ENCODE data around the gene NTRK2. TPM values are rescaled to one million over a fixed set of nuclear protein-coding genes. Genes with fewer than 3 reads are reported as not detected.

NTRK2 gene
- total RNA-seq, 2 experiments from 2014 or later: 1.8 TPM

DNA sequence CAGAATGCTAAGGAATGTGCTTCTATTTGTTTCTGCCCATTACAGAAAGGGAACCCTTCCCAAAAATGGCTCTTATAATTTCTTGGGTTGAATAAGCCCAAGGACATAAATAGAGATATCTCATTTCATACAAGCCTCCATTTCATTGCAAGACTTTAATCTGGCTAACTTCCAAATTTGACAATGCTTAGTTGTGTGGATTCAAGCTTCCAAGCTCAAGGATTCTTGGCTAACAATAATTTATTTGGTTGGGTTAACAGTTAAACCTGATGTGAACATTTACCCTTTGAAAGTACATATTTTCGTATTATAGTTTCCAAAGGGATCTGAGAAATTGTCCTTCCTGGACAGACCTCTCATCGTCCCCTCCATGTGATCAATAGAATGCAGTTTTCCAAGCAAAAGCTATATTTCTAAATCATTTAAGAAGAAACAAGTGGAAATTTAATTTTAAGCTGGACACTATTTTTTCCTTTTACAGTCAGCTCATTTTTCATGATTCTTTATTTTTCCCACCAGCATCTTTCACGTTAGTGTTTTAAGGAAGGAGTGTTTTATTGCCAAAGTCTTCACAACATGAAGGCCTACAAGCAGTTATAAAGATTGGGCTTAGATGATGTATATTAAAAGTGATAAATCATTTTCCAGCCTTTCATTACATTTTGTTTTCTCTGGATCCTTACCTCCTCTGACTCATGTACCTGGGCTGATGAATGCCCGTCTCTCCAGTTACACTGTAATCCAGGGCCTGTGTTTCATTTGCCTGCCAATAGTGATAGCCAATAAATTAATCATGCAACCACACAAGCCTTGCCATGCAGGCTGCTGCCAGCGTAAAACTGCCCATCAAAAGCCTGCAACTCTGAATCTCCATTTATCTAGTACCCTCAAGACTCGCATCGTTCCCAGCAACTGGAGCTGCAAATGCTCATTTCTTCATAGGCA lies 176.7 kb downstream of the NTRK2 start:
- peaks cover 6% of the 10 kb centered on the region for H3K27me3 Mint-ChIP-seq
- H3K27ac Mint-ChIP-seq: no peak overlapping the region
- DNase-seq (no peak), ATAC-seq (no peak)
- CTCF ChIA-PET: no interaction called here
- H3K4me1 Mint-ChIP-seq: no peaks in the 10 kb centered on the region
- intact Hi-C loops (cut with DNase I, micrococcal nuclease): no loop called here
- H3K4me3 Mint-ChIP-seq: no peak overlapping the region
- POLR2A ChIA-PET: no interaction called here
- H3K36me3 Mint-ChIP-seq (ENCODE audit: low read depth): no peaks in the 10 kb centered on the region
- no peaks in the 10 kb centered on the region for H3K9me3 Mint-ChIP-seq (ENCODE audit: low read depth)

DNA sequence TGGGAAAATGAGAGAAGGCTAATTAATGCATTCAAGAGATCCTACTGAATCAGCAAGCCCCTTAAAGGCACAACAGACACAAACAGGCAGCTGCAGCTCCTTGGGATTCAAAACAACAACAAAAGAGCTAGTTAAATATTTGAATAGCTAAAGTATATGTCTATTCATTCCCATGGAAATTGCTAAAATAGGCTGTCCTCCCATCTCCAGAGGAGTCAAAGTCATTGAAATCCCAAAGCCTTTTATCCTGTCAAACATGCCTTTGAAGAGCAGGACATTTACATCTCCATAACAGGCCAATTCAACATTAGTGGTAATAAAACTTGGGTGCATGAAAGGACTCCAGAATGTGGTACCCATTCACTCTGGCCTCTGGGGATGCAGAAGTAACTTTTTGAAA lies 177.4 kb downstream of the NTRK2 start:
- ChIA-PET POLR2A (no interaction called here), CTCF (no interaction called here)
- no peaks in the 10 kb centered on the region for H3K9me3 Mint-ChIP-seq (ENCODE audit: low read depth)
- H3K27me3 Mint-ChIP-seq: peaks cover 3% of the 10 kb centered on the region
- H3K4me1 Mint-ChIP-seq: no peaks in the 10 kb centered on the region
- no peak overlapping the region for H3K27ac Mint-ChIP-seq
- DNase-seq (no peak), ATAC-seq (no peak)
- H3K4me3 Mint-ChIP-seq: no peak overlapping the region
- intact Hi-C loops (cut with DNase I, micrococcal nuclease): no loop called here
- H3K36me3 Mint-ChIP-seq (ENCODE audit: low read depth): no peaks in the 10 kb centered on the region

- H3K36me3 Mint-ChIP-seq (ENCODE audit: low read depth): no peaks in the 10 kb centered on the region
- no peak overlapping the region for H3K4me3 Mint-ChIP-seq
- ATAC-seq (no peak), DNase-seq (no peak)
- no peaks in the 10 kb centered on the region for H3K27me3 Mint-ChIP-seq
- H3K27ac Mint-ChIP-seq: no peak overlapping the region
- intact Hi-C loops (cut with DNase I, micrococcal nuclease): no loop called here
- ChIA-PET POLR2A (no interaction called here), CTCF (no interaction called here)
- H3K9me3 Mint-ChIP-seq (ENCODE audit: low read depth): no peaks in the 10 kb centered on the region
- no peaks in the 10 kb centered on the region for H3K4me1 Mint-ChIP-seq
Observed at GRCh38 chr9:84849049-84849448, 179.5 kb downstream of the NTRK2 start.

GRCh38 chr9:84850830-84851392 lies 181.4 kb downstream of the NTRK2 start:
- ATAC-seq (no peak), DNase-seq (no peak)
- intact Hi-C loops (cut with DNase I, micrococcal nuclease): no loop called here
- ChIA-PET CTCF (interaction anchor here (1.1 kb wide), 1 partner anchor 39 kb away, joined by 3 read pairs; no protein-coding TSS in a partner anchor), POLR2A (no interaction called here)
- no peaks in the 10 kb centered on the region for H3K36me3 Mint-ChIP-seq (ENCODE audit: low read depth)
- no peaks in the 10 kb centered on the region for H3K9me3 Mint-ChIP-seq (ENCODE audit: low read depth)
- no peak overlapping the region for H3K4me3 Mint-ChIP-seq
- no peaks in the 10 kb centered on the region for H3K27me3 Mint-ChIP-seq
- H3K4me1 Mint-ChIP-seq: no peaks in the 10 kb centered on the region
- H3K27ac Mint-ChIP-seq: no peak overlapping the region

DNA sequence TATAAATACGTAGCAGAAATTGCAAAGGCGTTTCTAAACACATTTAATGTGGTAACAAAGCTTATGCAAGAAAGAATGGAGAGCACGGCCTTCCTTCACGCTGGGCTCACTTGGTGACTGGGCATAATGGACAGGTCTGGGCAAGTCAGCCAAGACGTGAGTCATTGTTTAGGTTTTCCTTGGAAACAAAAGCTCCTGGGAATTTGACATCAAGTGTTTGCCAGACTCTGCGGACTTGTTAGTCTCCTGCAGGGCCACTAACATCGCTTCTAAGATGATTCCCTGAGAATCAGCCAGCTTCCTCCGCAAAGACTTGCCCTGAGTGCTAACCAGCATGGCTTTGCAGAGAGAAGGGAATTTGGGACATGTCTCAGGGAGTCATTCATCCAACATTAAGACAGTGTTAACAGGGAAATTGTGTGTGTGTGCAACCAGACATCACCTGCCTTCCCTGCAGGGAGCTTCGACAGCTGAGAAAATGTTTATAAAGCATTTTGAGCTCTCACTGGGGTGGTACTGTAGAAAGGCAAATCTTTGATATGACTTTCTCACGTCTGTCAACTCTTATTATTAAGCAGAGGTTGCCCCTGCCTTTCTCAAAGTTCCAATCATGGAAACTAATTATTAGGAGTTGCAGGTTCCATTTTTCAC lies 182.5 kb downstream of the NTRK2 start:
- H3K4me1 Mint-ChIP-seq: no peaks in the 10 kb centered on the region
- intact Hi-C loops (cut with DNase I, micrococcal nuclease): no loop called here
- ChIA-PET POLR2A (interaction anchor here (0.6 kb wide), 1 partner anchor 178 kb away, joined by 3 read pairs; no protein-coding TSS in a partner anchor), CTCF (interaction anchor here (0.6 to 1.1 kb wide), 2 partner anchors 38 to 638 kb away, joined by 3 read pairs; no protein-coding TSS in a partner anchor)
- H3K27me3 Mint-ChIP-seq: no peaks in the 10 kb centered on the region
- no peak overlapping the region for H3K4me3 Mint-ChIP-seq
- ATAC-seq (no peak), DNase-seq (no peak)
- no peak overlapping the region for H3K27ac Mint-ChIP-seq
- no peaks in the 10 kb centered on the region for H3K36me3 Mint-ChIP-seq (ENCODE audit: low read depth)
- no peaks in the 10 kb centered on the region for H3K9me3 Mint-ChIP-seq (ENCODE audit: low read depth)

DNA sequence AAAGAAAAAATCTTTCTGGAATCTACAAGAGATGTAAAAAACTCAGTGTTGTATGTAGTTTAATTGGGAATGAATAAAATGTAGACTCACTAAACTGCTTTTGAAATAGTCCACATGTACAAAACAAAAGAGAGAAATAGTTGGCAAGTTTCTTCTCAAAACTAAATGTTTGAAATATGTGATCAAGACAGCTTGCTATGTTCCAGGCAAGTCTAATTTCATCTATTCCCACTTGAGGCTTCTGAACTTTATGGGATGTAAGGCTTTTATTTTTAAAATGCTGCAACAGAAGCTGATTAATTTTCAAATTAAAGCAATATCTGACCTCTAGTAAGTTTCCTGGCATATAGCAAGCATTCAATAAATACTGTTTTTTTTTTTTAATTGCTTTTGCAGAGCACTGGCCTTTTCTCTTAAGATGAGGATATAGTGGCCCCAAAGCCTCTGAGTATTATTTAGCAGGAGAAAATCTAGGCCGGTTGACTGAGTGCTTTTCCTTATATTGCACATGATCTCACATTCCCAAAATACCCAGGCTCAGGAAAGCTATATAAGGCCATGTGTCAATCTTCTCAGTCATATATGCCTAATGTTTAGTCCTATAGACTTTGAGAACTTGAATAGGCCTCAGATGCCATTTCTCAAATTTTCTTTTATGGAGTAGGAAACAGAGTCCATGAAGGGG lies 183.2 kb downstream of the NTRK2 start:
- ATAC-seq: no peak
- H3K27ac Mint-ChIP-seq: no peak overlapping the region
- H3K9me3 Mint-ChIP-seq (ENCODE audit: low read depth): no peaks in the 10 kb centered on the region
- H3K4me1 Mint-ChIP-seq: no peaks in the 10 kb centered on the region
- no peaks in the 10 kb centered on the region for H3K27me3 Mint-ChIP-seq
- DNase-seq: no peak
- H3K36me3 Mint-ChIP-seq (ENCODE audit: low read depth): no peaks in the 10 kb centered on the region
- ChIA-PET POLR2A (no interaction called here), CTCF (interaction anchor here (0.6 kb wide), 1 partner anchor 637 kb away, joined by 3 read pairs; no protein-coding TSS in a partner anchor)
- intact Hi-C loops (cut with DNase I, micrococcal nuclease): no loop called here
- no peak overlapping the region for H3K4me3 Mint-ChIP-seq

DNA sequence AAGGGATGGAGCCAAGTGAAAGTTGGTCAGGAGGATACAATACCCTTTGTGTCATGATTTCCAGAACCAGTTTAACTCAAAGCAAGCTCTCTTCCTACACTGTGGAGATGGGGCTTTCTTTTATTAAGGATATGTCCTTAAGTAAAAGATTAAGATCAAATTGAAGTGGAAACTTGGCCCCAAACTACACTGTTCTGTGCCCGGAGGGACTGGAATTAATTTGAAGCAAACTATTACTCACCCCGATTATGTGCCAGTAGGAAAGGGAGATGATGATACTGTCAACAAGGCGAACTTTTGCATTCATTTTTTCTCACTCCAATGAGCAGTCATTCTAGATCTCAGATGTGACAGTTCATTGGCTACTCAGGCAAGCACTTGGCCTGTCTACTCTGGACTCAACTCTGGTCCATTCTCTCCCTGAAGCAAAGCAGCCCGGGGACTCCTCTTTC lies 186.7 kb downstream of the NTRK2 start:
- Mint-ChIP-seq H3K27ac (no peak overlapping the region), H3K4me1 (no peaks in the 10 kb centered on the region), H3K36me3 (ENCODE audit: low read depth) (no peaks in the 10 kb centered on the region), H3K9me3 (ENCODE audit: low read depth) (no peaks in the 10 kb centered on the region), H3K27me3 (no peaks in the 10 kb centered on the region), H3K4me3 (no peak overlapping the region)
- ATAC-seq: no peak
- ChIA-PET POLR2A (no interaction called here), CTCF (interaction anchor here (0.7 kb wide), 1 partner anchor 1792 kb away, joined by 4 read pairs; no protein-coding TSS in a partner anchor)
- intact Hi-C loops (cut with DNase I, micrococcal nuclease): no loop called here
- no peak for DNase-seq

GRCh38 chr9:84857211-84857610 lies 187.7 kb downstream of the NTRK2 start:
- Mint-ChIP-seq H3K9me3 (ENCODE audit: low read depth) (no peaks in the 10 kb centered on the region), H3K27ac (no peak overlapping the region), H3K4me3 (no peak overlapping the region), H3K36me3 (ENCODE audit: low read depth) (no peaks in the 10 kb centered on the region), H3K27me3 (no peaks in the 10 kb centered on the region), H3K4me1 (no peaks in the 10 kb centered on the region)
- ChIA-PET POLR2A (no interaction called here), CTCF (interaction anchor here (0.7 kb wide), 1 partner anchor 1793 kb away, joined by 4 read pairs; no protein-coding TSS in a partner anchor)
- DNase-seq: no peak
- ATAC-seq: no peak
- intact Hi-C loops (cut with DNase I, micrococcal nuclease): no loop called here

DNA sequence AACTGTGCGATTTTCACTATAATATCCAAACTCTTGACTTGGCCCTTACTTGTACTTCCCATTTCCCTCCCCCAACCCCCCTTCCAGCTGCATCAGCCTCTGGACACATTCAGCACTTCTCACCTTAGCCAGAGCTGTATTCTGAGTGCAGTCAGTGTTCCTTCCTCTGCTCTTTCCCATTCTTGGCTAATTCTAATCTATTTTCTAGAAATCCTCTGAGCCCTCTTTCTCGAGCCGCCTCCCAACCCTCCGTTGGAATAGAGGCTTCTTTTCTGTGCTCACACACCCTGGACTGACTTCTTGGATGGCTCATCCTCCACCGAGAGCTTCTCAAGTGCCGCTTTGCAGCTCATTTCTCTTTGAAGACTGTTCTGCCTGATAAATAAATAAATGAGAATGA lies 188.8 kb downstream of the NTRK2 start:
- Mint-ChIP-seq H3K4me1 (no peaks in the 10 kb centered on the region), H3K4me3 (no peak overlapping the region), H3K27me3 (no peaks in the 10 kb centered on the region), H3K36me3 (ENCODE audit: low read depth) (no peaks in the 10 kb centered on the region), H3K27ac (no peak overlapping the region), H3K9me3 (ENCODE audit: low read depth) (no peaks in the 10 kb centered on the region)
- intact Hi-C loops (cut with DNase I, micrococcal nuclease): no loop called here
- ChIA-PET CTCF (no interaction called here), POLR2A (no interaction called here)
- DNase-seq (no peak), ATAC-seq (no peak)

DNA sequence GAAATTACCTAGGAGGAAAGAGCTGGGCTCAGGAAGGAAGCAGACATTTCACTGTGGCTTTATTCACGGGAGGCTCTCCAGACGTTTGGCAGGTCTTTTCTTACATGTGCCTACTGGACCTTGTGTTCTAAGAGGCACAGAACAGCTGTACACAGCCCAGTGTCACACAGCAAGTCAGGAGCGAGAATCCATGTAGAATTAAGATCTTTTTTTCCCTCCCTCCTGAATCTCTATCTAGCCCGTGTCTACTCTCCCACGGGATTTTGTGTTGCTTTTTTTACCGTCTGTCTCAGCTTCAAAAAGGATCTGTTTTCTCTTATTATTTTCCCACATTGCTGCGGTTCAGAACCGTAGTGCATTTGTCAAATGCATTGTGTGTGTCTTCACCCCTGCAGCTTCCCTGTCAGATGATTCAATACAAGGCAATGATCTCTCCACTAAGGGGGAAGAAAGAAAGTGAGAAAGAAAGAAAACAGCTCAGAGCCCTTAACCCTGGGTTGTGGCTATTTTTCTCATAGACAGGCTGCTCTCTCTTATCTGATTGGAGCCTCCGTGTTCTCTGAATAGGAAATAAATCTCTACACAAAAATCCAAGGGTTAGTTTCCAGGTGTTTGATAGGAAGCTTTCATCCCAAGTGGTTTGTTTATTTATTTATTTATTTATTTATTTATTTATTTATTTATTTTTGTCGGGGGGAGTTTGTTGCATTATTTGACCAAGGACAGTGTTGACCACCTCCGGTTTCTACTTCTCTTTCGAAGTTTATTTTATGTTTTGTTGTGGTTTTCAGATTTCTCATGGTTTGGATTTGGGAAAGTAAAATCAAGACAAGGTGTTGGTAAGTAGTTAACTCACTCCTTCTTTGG lies 191.0 kb downstream of the NTRK2 start:
- H3K36me3 Mint-ChIP-seq (ENCODE audit: low read depth): no peaks in the 10 kb centered on the region

GRCh38 chr9:84861455-84861854 lies 191.9 kb downstream of the NTRK2 start:
- ChIA-PET CTCF (interaction anchor here (0.6 kb wide), 1 partner anchor 102 kb away, joined by 3 read pairs; no protein-coding TSS in a partner anchor), POLR2A (no interaction called here)
- Mint-ChIP-seq H3K27ac (no peak overlapping the region), H3K36me3 (ENCODE audit: low read depth) (no peaks in the 10 kb centered on the region), H3K27me3 (no peaks in the 10 kb centered on the region), H3K4me3 (no peak overlapping the region), H3K9me3 (ENCODE audit: low read depth) (no peaks in the 10 kb centered on the region), H3K4me1 (no peaks in the 10 kb centered on the region)
- no peak for ATAC-seq
- DNase-seq: no peak
- intact Hi-C loops (cut with DNase I, micrococcal nuclease): no loop called here

More for the DNA sequence above, 191.0 kb downstream of the NTRK2 start:
- Mint-ChIP-seq H3K27me3 (no peaks in the 10 kb centered on the region), H3K4me3 (no peak overlapping the region), H3K27ac (no peak overlapping the region), H3K4me1 (no peaks in the 10 kb centered on the region), H3K9me3 (ENCODE audit: low read depth) (no peaks in the 10 kb centered on the region)
- no peak for ATAC-seq
- intact Hi-C loops (cut with DNase I, micrococcal nuclease): no loop called here
- CTCF ChIA-PET: no interaction called here
- POLR2A ChIA-PET: no interaction called here
- DNase-seq: no peak
